Measurements from ENCODE around the gene ADAM33.

DNA sequence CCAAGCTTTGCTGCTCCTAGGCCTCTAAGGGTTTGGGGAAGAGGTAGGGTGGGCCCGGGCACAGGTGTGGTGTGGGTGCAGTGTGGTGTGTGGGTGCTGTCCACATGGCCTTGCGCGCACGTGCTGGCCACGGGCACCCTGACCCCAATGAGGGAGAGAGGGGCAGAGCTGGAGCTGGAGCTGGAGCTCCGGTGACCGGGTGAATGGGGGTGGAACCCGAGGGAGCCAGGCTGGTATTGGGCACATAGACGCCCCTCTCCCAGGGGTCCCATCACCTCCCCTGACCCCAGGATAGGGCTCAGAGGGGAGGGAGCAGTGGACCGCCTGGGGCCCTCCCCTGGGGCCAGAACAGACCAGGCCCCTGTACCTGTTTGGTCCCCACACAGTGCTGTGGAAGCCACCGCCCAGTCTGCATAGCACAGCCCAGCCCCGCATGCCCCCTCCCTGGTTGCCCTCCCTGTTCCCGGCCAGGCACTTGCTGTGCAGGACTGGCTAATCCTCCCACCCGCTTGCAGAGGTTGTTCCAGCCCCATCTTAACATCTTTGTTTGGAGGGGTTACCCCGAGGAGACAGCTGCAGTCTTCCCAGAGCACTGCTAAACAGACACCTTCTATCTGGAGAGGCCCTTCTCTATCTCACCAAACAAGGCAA is 984 bp downstream of the ADAM33 start:
- no peak for TF ChIP-seq CTCF (IDR thresholded peaks at IDR 0.05)
- TF ChIP-seq EZH2 (IDR thresholded peaks at IDR 0.05): no peak
